CD4-positive, alpha-beta T cell treated with Interleukin-2 at 100 ng/mL for 4 hours (primary cell): Measurements from ENCODE around the gene TASP1.
"Not testable (repeated sequence)": the region's sequence is repeated elsewhere in the genome, so short reads cannot be mapped to it uniquely, and the experiment has no call there.

Source experiments
- DNase-seq: peaks from one replicate; pipeline ENCODE4 v3.0.0-alpha.2; 2020; ENCODE audit warnings: low spot score

TASP1 gene

DNA sequence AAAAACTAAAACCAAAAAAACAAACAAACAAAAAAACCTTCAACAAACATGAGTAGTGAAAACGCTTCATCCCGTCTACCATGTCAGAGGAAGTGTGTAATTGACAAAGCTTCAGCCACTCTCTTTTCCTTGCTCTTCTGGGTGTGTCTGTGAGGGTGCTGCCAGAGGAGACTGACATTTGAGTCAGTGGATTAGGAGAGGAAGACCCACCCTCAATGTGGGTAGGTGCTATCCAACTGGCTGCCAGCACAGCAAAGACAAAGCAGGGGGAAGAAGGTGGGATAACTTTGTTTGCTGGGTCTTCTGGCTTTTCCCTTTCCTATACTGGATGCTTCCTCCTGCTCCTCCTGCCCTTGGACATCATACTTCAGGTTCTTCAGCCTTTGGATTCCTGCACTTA, 145.6 kb downstream of the TASP1 start:
- DNase-seq, result no peak

DNA sequence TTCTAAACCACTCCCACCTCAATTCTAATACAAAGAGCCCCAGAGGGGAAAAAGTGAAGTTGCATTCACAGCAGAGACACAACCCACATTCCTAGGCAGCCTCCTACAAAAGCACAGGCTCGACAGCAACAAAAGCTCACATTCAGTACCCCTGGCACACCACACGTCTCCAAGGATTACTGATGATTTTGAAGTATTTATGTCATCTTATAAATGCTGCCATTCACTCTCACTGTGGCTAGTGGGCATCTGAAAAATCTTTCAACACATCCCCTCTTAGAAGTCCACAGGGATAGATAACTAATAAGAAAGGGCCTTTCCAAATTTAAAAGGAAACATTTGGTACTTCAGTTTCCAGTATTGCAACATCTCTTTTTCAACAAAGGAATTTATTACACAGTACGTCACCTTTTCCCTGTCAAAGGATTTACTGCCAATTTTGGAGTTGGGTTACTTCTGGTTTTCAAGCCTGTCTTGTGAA, 146.7 kb downstream of the TASP1 start:
- DNase-seq, result no peak

DNA sequence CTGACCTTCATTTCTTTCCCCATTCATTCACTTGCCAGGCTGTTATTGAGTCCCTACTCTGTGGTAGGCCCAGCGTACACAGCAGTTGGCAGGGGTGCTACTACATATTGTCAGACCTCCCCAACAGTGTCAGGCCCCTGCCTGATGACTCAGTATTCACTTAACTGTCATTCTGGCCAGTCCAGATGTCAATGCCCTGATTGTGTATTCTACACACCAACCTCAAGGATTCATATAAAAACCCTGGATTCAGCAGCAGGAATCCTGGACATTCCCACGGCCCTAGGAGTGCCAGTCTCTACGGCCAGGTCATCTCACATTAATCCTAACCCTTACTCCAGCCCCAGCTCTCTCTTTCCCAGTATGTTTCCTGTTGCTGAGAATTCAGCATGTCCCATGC, 151.5 kb downstream of the TASP1 start:
- no peak for DNase-seq

DNA sequence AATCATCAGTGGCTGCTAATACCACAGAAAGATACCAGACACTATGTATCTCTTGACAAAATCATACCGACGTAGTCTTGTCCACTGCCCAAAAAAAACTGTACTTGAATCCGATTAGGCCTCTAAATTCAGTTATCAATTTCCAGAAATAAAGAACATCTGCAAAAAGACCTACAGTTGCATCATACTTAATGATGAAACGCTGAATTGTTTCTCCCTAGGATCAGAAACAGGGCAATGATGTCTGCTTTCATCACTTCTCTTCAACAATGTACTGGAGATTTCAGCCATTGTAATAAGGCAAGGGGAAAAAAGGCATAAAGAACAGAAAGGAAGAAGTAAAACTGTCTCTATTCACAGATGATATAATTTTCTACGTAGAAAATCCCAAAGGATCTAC, 152.0 kb downstream of the TASP1 start:
- no peak for DNase-seq

DNA sequence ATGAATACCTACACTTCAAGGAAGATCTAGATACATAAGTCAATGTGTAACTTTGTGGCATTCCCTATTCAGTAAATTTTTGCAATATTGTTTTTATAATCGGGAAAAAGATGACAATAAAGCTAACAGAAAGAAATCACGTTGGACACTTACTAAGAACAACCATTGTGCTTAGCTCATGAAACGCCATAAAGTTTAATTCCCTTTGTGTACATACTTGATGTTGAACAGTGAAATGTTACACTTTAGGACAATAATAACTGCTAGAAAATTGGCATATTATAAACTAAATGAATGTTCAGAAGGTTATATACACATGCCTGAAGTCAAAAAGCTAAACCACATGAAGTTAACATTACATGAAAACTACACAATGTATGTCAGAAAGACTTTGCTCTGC, 153.2 kb downstream of the TASP1 start:
- no peak for DNase-seq

DNA sequence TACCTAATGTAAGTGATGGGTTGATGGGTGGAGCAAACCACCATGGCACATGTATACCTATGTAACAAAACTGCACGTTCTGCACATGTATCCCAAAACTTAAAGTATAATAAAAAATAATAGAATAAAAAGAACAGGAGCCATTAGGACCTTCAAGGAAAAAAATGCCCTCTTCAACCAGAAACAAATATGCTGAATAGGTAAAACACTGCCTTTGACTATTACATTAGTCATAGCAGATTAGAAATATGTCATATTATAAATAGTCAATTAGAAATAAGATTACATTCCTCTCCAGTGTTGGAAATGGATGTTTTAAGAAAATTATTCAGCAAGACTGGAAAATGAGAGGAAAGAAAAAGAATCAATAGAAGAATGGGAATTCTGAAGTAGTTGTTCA, 153.7 kb downstream of the TASP1 start:
- not testable (repeated sequence) for DNase-seq

DNA sequence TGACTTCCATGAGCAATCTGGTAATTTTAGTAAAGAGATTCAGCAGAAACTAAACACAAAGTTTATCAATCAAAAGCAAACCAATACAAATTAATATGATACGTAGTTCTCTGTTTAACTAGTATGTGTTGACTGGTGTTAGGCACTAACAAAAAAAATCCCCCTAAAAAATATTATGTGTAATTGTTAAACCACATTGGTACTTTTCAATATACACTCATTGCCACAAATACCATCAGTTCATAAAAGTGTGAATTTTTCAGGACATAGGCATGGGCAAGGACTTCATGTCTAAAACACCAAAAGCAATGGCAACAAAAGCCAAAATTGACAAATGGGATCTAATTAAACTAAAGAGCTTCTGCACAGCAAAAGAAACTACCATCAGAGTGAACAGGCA, 155.3 kb downstream of the TASP1 start:
- not testable (repeated sequence) for DNase-seq

DNA sequence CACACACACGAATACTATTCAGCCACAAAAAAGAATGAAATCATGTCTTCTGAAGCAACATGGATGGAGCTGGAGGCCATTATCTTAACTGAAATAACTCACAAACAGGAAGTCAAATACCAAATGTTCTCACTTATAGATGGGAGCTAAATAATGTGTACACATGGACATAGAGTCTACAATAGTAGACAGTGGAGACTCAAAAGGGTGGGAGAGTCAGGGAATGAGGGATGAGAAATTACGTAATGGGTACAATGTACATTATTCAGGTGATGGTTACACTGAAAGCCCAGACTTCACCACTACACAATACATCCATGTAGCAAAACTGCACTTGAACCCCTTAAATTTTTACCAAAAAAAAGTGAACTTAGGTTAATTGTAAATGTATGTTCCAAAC, 160.4 kb downstream of the TASP1 start:
- no peak for DNase-seq

DNA sequence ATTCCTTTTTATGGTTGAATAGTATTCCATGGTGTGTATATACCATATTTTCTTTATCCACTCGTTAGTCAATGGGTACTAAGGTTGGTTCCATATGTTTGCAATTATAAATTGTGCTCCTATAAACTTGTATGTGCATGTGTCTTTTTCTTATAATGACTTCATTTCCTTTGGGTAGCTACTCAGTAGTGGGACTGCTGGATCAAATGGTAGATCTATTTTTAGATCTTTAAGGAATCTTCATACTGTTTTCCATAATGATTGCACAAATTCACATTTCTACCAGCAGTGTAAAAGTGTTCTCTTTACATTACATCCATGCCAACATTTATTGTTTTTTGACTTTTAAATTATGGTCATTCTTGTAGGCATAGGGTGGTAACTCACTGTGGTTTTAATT, 164.3 kb downstream of the TASP1 start:
- no peak for DNase-seq

DNA sequence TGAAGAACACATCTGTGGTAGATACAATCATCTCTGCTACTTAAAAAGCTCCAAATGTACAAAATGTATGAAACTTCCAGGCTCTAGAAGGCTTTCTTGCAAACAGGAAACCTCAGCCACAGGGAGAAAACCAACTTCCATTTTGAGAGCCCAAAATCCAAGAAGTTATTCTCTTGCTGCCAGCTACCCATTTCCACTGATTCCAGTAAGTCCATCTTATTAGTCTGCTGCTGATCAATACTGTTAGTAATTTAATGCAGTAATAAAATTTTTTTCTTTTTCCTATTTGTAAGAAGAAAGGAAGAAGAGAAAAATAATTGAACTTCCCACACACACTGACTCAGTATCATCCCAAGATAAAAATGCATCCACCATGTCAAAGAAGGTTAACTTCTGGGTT, 169.5 kb downstream of the TASP1 start:
- no peak for DNase-seq

DNA sequence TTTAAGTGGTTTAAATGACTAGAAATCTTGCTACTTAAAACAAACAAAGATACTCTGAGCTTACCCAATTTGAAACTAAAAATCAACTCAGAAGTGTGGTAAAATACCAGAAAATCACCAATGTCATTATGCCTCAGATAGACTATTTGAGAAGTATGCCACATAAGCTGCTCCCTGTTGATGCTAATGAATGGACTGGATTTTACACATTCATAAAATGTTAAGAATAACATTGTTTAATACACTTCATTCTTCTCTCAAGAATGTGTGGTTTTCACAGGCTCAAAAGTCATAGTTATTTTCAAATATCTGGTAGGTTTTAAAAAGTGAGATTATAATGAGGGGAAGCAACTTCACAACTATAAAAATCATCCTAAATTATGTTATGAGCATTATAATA, 170.6 kb downstream of the TASP1 start:
- DNase-seq, result no peak

DNA sequence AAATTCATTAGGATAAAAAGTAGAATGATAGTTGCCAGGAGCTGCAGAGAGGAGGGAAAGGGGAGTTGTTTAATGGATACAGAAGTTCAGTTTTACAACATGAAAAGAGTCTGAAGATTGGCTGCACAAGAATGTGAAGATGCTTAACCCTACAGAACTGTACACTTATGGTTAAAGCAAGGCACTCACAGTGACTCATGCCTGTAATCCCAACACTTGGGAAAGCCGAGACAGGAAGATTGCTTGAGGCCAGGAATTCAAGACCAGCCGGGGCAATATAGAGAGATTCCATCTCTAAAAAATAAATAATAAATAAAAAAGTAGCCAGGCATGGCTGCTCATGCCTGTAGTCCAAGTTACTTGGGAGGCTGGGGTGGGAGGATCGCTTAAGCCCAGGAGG, 174.0 kb downstream of the TASP1 start:
- DNase-seq, result no peak

DNA sequence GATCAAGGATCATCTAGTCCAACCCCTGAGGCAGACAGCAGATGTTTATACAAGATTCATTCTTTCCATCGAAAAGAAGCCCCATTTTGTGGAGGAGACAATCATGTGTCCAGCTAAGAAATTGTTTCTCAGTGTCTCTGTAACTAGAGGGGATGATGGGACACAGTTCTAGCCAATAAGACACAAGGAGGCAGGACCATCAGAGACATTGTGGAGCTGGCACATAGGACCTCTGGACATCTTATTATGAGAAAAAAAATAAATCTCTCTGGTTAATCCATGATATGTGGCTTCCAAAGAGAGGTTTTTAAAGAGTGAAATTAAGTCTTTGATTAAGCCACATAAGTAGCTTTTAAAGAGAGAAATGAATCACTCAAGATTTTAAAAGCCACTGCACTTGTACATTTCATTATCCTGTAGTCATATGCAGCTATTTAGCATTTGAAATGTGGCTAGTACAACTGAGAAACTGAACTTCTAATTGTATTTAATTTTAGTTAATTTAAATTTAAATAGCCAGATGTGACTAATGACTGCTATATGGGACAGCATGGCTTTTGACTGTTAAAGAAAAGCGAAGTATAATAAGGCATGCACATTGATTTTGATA, 176.8 kb downstream of the TASP1 start:
- DNase-seq, result no peak

DNA sequence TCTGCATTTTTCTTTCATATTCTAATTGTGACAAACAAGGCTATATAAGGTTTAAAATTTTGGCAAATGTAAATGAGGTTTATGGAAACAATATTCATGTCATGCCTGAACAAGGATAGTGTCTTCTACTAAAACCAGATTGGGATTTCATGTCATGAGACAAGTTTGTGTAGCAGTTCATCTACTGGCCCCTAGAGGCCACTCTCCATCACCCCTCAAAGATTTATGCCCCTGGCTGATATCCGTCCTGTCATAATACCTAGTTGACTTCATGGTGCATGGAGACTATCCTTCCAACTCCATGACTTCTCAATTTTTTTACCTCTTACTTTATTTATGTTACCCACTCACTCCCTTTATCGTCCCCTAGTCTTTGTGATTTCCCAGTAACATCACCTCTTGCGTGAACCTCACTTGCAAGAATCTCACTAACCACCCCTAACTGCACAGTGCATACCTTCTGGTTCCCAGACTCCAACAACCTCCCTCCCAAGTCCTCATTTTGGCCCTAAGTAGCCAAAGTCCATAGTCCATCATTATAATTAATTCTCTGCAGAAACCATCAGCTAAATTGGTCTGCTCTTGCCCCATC, 179.8 kb downstream of the TASP1 start:
- DNase-seq, result peak; percentile 4

DNA sequence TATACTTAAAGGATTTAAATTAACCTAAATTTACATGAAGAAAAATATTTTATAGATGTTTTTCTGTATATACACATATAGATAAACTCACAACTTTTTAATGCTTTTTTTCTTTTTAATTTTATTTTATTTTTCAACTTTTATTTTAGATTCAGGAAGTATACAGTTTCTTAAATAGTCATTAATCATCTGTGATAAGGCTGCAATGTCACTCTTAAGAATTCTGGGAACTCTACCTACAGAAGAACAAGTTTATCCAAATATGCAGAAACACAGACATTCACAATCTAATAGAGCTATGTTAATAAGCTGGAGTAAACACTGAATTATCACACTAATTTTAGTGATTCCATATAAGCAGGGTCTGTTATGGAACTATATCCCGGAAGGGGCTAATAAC, 181.2 kb downstream of the TASP1 start:
- DNase-seq, result no peak

DNA sequence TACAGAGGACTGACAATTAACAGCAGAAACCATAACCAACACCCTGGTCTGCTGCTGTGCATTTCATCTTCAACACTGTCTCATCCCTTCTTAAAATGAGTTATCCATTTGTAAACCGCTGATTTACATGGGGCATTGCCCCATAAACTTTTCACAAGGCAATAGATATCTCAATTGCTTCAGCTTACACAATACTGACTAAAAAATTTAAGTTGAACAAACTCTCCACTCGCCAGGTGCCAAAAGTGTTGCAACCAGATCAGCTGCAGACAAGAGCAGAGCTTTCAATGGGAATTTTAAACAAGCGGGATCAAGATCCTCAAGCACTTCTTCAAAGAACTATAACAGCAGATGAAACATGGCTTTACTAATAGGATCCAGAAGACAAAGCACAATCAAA, 183.0 kb downstream of the TASP1 start:
- no peak for DNase-seq

DNA sequence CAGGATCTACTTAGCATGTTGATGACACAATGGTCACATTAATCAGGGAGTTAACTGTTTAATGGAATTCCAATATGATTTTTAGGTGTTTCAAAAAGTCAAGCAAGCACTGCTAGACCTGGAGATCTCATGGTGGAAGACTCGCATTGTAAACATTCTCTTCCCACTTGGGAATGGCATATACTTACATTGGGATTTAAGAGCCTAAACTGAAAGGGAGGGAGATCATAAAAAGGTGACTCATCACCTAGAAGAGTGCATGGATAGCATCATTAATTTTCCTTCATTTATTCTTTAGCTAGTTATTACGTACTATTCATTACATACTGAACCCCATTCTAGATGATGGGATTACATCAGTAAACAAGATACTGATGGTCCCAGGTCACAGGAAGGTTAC, 185.4 kb downstream of the TASP1 start:
- no peak for DNase-seq

DNA sequence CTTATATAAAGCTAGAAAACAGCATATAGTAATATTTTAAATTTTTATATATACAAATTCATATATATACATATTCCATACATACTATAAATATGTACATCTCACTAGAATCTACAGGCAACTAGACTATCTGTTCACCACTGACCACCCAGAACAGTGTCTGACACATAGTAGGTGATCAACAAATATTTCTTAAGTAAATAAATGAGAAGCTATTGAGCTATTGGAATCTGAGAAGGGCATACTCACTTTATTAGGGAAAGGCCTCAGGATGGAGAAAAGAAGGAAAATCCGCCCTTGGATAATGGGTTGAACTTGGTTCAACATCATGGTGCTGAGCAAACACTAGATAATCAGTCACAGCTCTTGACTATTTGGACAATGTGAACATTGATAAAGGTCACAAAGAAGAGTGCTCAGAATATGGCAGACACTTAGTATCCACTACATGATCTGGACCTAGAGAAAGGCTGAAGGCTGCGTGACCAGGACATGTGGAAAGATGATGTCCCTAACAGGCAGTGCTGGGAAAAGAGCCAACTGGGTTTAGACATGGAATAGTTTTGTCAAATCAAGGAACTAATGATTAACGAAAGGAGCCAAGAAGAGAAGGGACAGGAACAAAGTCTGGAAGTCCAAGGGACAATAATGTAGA, 186.1 kb downstream of the TASP1 start:
- no peak for DNase-seq

DNA sequence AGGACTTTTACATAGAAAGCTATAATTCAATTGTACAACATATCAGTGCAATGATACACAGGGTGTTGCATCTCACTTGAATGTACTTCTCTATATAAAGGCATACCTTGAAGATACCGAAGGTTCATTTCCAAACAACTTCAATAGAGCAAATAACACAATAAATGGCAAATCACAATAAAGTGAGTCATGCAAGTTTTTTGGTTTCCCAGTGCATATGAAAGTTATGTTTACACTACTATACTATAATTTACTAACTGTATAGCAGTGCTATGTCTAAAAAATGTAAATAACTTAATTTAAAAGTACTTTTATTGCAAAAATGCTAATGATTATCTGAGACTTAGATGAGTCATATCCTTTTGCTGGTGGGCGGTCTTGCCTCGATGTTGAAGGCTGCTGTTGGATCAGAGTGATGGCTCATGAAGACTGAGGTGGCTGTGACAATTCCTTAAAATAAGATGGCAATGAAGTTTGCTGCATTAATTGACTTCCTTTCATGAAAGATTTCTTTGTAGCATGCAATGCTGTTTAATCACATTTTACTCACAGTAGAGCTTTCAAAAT, 188.8 kb downstream of the TASP1 start:
- DNase-seq, result no peak

DNA sequence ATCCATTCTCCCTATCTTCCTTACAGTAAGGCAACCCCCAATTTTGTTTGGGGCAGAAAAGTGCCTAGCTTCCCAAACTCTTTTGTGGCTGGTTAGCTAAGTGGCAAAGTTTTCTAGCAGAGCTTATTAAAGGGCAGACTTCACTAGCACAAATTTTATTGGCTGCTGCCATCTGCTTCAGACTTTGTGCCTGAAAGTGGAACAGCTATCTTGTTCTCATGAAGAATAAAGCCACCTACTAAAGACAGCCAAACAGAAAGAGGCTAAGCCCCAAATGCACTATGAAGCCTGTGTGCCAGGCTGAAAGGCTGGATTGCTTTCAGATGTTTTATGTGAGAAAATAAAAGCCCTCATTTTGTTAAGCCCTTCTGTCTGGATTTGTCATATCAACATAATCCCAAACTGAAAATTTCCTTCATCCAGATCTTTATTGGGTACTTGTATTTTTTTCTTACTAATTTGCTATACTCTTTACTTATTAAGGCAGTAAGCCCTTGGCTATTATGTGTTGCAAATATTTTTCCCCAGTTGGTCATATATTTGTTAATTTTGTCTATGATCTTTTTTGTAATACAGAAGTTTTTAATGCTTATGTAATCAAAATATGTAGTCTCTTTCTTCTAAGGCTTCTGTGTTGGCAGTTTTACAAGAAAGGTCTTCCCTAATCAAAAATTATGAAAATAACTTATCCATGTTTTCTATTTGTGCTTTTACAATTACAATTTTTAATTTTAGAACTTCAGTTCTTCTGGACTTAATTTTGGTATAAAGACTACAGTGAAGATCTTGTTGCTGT, 191.1 kb downstream of the TASP1 start:
- DNase-seq, result no peak

DNA sequence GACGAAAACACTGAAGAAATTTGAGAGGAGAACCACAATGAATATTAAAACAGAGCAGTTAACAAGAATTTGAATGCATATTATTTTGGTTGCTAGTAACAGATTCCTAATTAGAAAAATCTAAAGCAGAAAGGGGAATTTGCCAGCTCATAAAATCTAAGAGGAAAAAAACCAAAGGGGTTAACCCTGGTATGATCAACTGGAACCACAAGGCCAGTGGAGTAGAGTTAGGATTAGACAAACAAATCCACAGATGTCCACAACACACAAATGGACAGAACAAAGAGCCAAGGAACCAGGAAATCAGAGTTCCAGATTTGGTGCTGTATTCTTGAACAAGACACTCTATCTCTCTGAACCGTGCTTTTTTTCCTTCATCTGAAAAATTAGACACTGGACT, 195.0 kb downstream of the TASP1 start:
- DNase-seq, result no peak

DNA sequence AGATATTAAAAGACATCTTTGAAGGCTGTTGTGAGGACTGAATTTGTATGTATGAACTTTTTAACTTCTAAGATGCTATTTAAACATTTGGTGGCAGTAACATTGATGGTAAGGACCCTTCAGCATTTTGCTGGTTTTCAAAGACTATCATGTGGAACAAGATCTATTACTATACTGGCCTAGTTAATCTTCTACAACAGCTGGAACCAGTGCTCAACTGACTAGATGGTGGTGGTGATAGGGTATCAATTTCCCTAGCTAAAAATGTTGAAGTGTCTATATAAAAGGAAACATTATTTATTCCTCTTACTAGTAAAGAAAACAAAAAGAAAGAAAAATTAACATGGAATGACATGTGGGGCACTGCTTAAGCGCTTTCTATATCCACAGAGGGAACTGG, 195.7 kb downstream of the TASP1 start:
- no peak for DNase-seq

DNA sequence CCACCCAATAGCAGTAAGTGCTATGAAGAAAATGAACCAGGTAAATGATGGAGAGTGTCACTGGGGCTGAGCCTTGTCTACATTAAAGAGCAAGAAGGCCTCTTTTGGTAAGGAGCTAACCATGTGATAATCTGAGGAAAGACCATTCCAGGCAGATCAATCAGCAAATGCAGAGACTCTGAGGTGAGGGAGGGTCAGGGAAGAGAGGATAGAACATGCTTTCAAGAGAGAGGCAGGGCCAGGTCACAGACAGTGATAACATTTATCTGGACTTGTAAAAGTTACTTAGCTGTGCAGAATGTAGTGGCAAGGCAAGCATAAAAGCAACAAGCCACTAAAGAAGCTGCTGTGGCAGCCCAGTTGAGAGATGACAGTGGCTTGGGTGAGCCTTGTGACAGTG, 197.3 kb downstream of the TASP1 start:
- DNase-seq, result no peak
